PC-3 (cell line): ENCODE measurements around the gene ADRM1. TPM values are rescaled to one million over a fixed set of nuclear protein-coding genes. Genes with fewer than 3 reads are reported as not detected.

Source experiments
- ATAC-seq: fragments of 200-7000 bp; cut with Tn5 transposase; 2 replicates; pipeline ENCODE4 v1.9.1; 2020; ENCODE audit warnings: mild to moderate bottlenecking, moderate library complexity
- BruUV-seq: library from RNA; stranded (reverse); fragments of 400-500 nt; replicated peaks from 2 replicates; lab custom pipeline; 2021; lab: Mats Ljungman, UMichigan
- CTCF ChIA-PET: fragments of 300-600 bp; sonication (Branson Sonifier 250); formaldehyde crosslinking; loops from one replicate; lab custom pipeline; 2022; ENCODE audit warnings: antibody characterized with exemption; lab: Charles Lee
- POLR2A ChIA-PET: fragments of 300-600 bp; sonication (Branson Sonifier 250); formaldehyde crosslinking; loops from one replicate; lab custom pipeline; 2022; ENCODE audit warnings: antibody characterized with exemption; ENCODE audit not compliant: unreplicated experiment; lab: Charles Lee
- DNase-seq: peaks from one replicate; pipeline ENCODE4 v3.0.0-alpha.2; 2015
- H2AFZ ChIP-seq: fragments of 300-600 bp; sonication (generic); 2 replicates; pipeline ENCODE4 v1.6.0; 2016; ENCODE audit warnings: antibody characterized with exemption, low read length
- H3F3A ChIP-seq: fragments of 300-600 bp; sonication (generic); one replicate; pipeline ENCODE4 v1.6.0; 2017; ENCODE audit warnings: antibody characterized with exemption, low read length, control low read depth, mild to moderate bottlenecking; ENCODE audit not compliant: unreplicated experiment
- H3K27ac ChIP-seq: fragments of 300-600 bp; sonication (generic); 2 replicates; pipeline ENCODE4 v1.5.1; 2016; ENCODE audit warnings: mild to moderate bottlenecking, low read length
- H3K27me3 ChIP-seq: fragments of 300-600 bp; sonication (generic); 2 replicates; pipeline ENCODE4 v1.6.1; 2016; ENCODE audit warnings: low read length, mixed read lengths
- H3K36me3 ChIP-seq: fragments of 300-600 bp; sonication (generic); 2 replicates; pipeline ENCODE4 v1.6.1; 2016; ENCODE audit warnings: low read depth, mixed run types, low read length, mixed read lengths
- H3K4me1 ChIP-seq: fragments of 300-600 bp; sonication (generic); 2 replicates; pipeline ENCODE4 v1.5.1; 2016; ENCODE audit warnings: low read length; ENCODE audit not compliant: insufficient read depth
- H3K4me2 ChIP-seq: fragments of 300-600 bp; sonication (generic); 2 replicates; pipeline ENCODE4 v1.6.0; 2016; ENCODE audit warnings: low read length
- H3K4me3 ChIP-seq: fragments of 300-600 bp; sonication (generic); 2 replicates; pipeline ENCODE4 v1.5.1; 2016; ENCODE audit warnings: mild to moderate bottlenecking, low read length, mixed read lengths
- H3K79me2 ChIP-seq: fragments of 300-600 bp; sonication (generic); 2 replicates; pipeline ENCODE4 v1.6.1; 2017; ENCODE audit warnings: low read length, mixed read lengths
- H3K9ac ChIP-seq: fragments of 300-600 bp; sonication (generic); 2 replicates; pipeline ENCODE4 v1.6.0; 2016; ENCODE audit warnings: mild to moderate bottlenecking, low read length
- H3K9me2 ChIP-seq: fragments of 300-600 bp; sonication (generic); replicated peaks from 2 replicates; pipeline ENCODE4 v1.6.1; 2016; ENCODE audit warnings: mixed run types, low read length, mixed read lengths
- H3K9me3 ChIP-seq: fragments of 300-600 bp; sonication (generic); 2 replicates; pipeline ENCODE4 v1.6.1; 2016; ENCODE audit warnings: low read length, mixed read lengths
- H4K20me1 ChIP-seq: fragments of 300-600 bp; sonication (generic); 2 replicates; pipeline ENCODE4 v1.6.1; 2016; ENCODE audit warnings: low read length, mixed read lengths
- CTCF ChIP-seq: fragments of 300-600 bp; sonication (generic); conservative IDR thresholded peaks from 2 replicates; pipeline ENCODE4 v1.5.1; 2017; ENCODE audit warnings: antibody characterized with exemption, low read depth, mild to moderate bottlenecking, low read length
- EZH2 ChIP-seq: fragments of 300-600 bp; sonication (generic); IDR thresholded peaks from one replicate; pipeline ENCODE4 v1.6.1; 2017; ENCODE audit warnings: antibody characterized with exemption, mild to moderate bottlenecking, low read length; ENCODE audit not compliant: unreplicated experiment
- EZH2phosphoT487 ChIP-seq: fragments of 300-600 bp; sonication (generic); IDR thresholded peaks from 2 replicates; pipeline ENCODE4 v1.6.1; 2018; ENCODE audit warnings: mild to moderate bottlenecking, antibody characterized with exemption, low read length, borderline replicate concordance
- intact Hi-C: fragments of 100-400 bp; cut with micrococcal nuclease; formaldehyde crosslinking; loops from 2 replicates; pipeline ENCODE4 v1.9.0; 2023
- total RNA-seq: library from RNA; depleted of rRNA; stranded (reverse); fragments of >200 nt; gene quantifications from 2 replicates; pipeline ENCODE4 v1.2.3, GENCODE V29; 2014

ADRM1 gene
- total RNA-seq, 1 experiment from 2014 or later: 374 TPM

GRCh38 chr20:62287129-62287528, 15.7 kb upstream of the ADRM1 start:
- POLR2A ChIA-PET: no interaction called here
- BruUV-seq: no TSS peak
- no peaks in the 10 kb centered on the region for H3K27me3 ChIP-seq
- ATAC-seq (no peak), DNase-seq (no peak)
- no peak overlapping the region for H3K4me3 ChIP-seq
- intact Hi-C loops: no loop called here
- no peaks in the 10 kb centered on the region for H3K9me3 ChIP-seq
- H3K79me2 ChIP-seq: no peaks in the 10 kb centered on the region
- TF ChIP-seq EZH2phosphoT487: no peak
- no peak for TF ChIP-seq EZH2
- no peak for TF ChIP-seq CTCF
- H3K36me3 ChIP-seq: peaks cover 4% of the 10 kb centered on the region; the same call in 1 of the 2 replicates
- no peaks in the 10 kb centered on the region for H4K20me1 ChIP-seq
- H3F3A ChIP-seq: no peaks in the 10 kb centered on the region
- CTCF ChIA-PET: no interaction called here
- H3K4me2 ChIP-seq: no peak overlapping the region
- no peaks in the 10 kb centered on the region for H3K4me1 ChIP-seq
- H3K9ac ChIP-seq: no peak overlapping the region
- H3K9me2 ChIP-seq: no peaks in the 10 kb centered on the region
- no peak overlapping the region for H3K27ac ChIP-seq
- H2AFZ ChIP-seq: no peak overlapping the region

- Histone ChIP-seq H3K4me3 (no peak overlapping the region), H3K4me1 (no peaks in the 10 kb centered on the region), H2AFZ (no peak overlapping the region), H3F3A (no peaks in the 10 kb centered on the region), H3K4me2 (no peak overlapping the region), H3K27ac (no peak overlapping the region), H3K9me2 (no peaks in the 10 kb centered on the region), H3K9ac (no peak overlapping the region), H3K79me2 (no peaks in the 10 kb centered on the region), H3K36me3 (0 out of 2 replicates have a peak, but pooled peaks cover 2% of the 10 kb centered on the region), H3K27me3 (no peaks in the 10 kb centered on the region), H3K9me3 (no peaks in the 10 kb centered on the region), H4K20me1 (no peaks in the 10 kb centered on the region)
- TF ChIP-seq EZH2phosphoT487: no peak
- no peak for TF ChIP-seq CTCF
- TF ChIP-seq EZH2: no peak
- intact Hi-C loops: no loop called here
- no TSS peak for BruUV-seq
- ChIA-PET POLR2A (no interaction called here), CTCF (no interaction called here)
- DNase-seq (peak; percentile 49), ATAC-seq (peak; percentile 43; the same call in 1 of the 2 replicates)
These were observed 14.8 kb upstream of the ADRM1 start for GRCh38 chr20:62287759-62288534.

- ATAC-seq (no peak), DNase-seq (no peak)
- Histone ChIP-seq H3F3A (no peaks in the 10 kb centered on the region), H3K9me2 (no peaks in the 10 kb centered on the region), H3K9ac (no peak overlapping the region), H4K20me1 (no peaks in the 10 kb centered on the region), H2AFZ (no peak overlapping the region), H3K79me2 (no peaks in the 10 kb centered on the region), H3K4me1 (no peaks in the 10 kb centered on the region), H3K27ac (no peak overlapping the region), H3K4me3 (no peak overlapping the region), H3K9me3 (no peaks in the 10 kb centered on the region), H3K4me2 (no peak overlapping the region), H3K27me3 (no peaks in the 10 kb centered on the region), H3K36me3 (peaks cover 6% of the 10 kb centered on the region; the same call in 1 of the 2 replicates)
- TF ChIP-seq EZH2phosphoT487: no peak
- ChIA-PET CTCF (no interaction called here), POLR2A (no interaction called here)
- no TSS peak for BruUV-seq
- intact Hi-C loops: no loop called here
These were observed 14.2 kb upstream of the ADRM1 start for GRCh38 chr20:62288535-62289105.
